Mesendoderm (in vitro differentiated cells): ENCODE measurements around the gene SNAP47.

Source experiments
- DNase-seq: peaks from one replicate; pipeline ENCODE4 v3.0.0; 2013
- H2AK5ac ChIP-seq: 2 replicates; pipeline ENCODE4 v1.6.1; 2013; ENCODE audit warnings: low read length, inconsistent platforms
- H2BK120ac ChIP-seq: 2 replicates; pipeline ENCODE4 v1.6.1; 2013; ENCODE audit warnings: low read depth, mild to moderate bottlenecking, low read length, moderate library complexity, mixed read lengths
- H2BK15ac ChIP-seq: replicated peaks from 2 replicates; pipeline ENCODE4 v1.6.1; 2013; ENCODE audit warnings: low read depth, mild to moderate bottlenecking, moderate library complexity
- H2BK5ac ChIP-seq: 2 replicates; pipeline ENCODE4 v1.6.1; 2013; ENCODE audit warnings: low read length, inconsistent platforms
- H3K18ac ChIP-seq: 2 replicates; pipeline ENCODE4 v1.6.1; 2013; ENCODE audit warnings: mild to moderate bottlenecking, low read length, mixed read lengths
- H3K23ac ChIP-seq: one replicate; pipeline ENCODE4 v1.6.1; 2013; ENCODE audit warnings: low read length
- H3K27ac ChIP-seq: 2 replicates; pipeline ENCODE4 v1.5.1; 2013; ENCODE audit warnings: low read depth, mild to moderate bottlenecking, inconsistent platforms, low read length, moderate library complexity
- H3K27me3 ChIP-seq: 2 replicates; pipeline ENCODE4 v1.6.1; 2013; ENCODE audit warnings: low read length, control low read depth, mild to moderate bottlenecking, inconsistent platforms; ENCODE audit not compliant: insufficient read depth, poor library complexity
- H3K36me3 ChIP-seq: 2 replicates; pipeline ENCODE4 v1.6.1; 2013; ENCODE audit warnings: low read length, inconsistent platforms; ENCODE audit not compliant: control insufficient read depth, insufficient read depth
- H3K4ac ChIP-seq: one replicate; pipeline ENCODE4 v1.6.1; 2013; ENCODE audit warnings: low read depth, mild to moderate bottlenecking, low read length, moderate library complexity
- H3K4me1 ChIP-seq: 2 replicates; pipeline ENCODE4 v1.6.1; 2013; ENCODE audit warnings: low read depth, low read length, inconsistent platforms; ENCODE audit not compliant: control insufficient read depth
- H3K4me2 ChIP-seq: 2 replicates; pipeline ENCODE4 v1.6.1; 2013; ENCODE audit warnings: low read length
- H3K4me3 ChIP-seq: 2 replicates; pipeline ENCODE4 v1.5.1; 2013; ENCODE audit warnings: mild to moderate bottlenecking, low read length
- H3K56ac ChIP-seq: one replicate; pipeline ENCODE4 v1.6.1; 2013; ENCODE audit warnings: low read length
- H3K79me1 ChIP-seq: 2 replicates; pipeline ENCODE4 v1.6.1; 2013; ENCODE audit warnings: low read length, inconsistent platforms
- H3K79me2 ChIP-seq: 2 replicates; pipeline ENCODE4 v1.6.1; 2013; ENCODE audit warnings: mild to moderate bottlenecking, low read length; ENCODE audit not compliant: control insufficient read depth, insufficient read depth
- H3K9ac ChIP-seq: 2 replicates; pipeline ENCODE4 v1.6.1; 2013; ENCODE audit warnings: low read length, inconsistent platforms
- H4K5ac ChIP-seq: one replicate; pipeline ENCODE4 v1.6.1; 2013; ENCODE audit warnings: low read length
- H4K8ac ChIP-seq: one replicate; pipeline ENCODE4 v1.6.1; 2013; ENCODE audit warnings: low read depth, mild to moderate bottlenecking, control low read depth, low read length, moderate library complexity
- WGBS: extraction: QIAGEN DNeasy Blood & Tissue Kit; methylation state at CpG from one replicate; pipeline ENCODE4 v1.1.7; 2013; ENCODE audit warnings: low lambda C conversion rate, missing lambda C conversion rate; ENCODE audit not compliant: insufficient coverage; ENCODE audit errors: extremely low coverage; 5-methylcytosine and 5-hydroxymethylcytosine counted together

The SNAP47 gene

DNA sequence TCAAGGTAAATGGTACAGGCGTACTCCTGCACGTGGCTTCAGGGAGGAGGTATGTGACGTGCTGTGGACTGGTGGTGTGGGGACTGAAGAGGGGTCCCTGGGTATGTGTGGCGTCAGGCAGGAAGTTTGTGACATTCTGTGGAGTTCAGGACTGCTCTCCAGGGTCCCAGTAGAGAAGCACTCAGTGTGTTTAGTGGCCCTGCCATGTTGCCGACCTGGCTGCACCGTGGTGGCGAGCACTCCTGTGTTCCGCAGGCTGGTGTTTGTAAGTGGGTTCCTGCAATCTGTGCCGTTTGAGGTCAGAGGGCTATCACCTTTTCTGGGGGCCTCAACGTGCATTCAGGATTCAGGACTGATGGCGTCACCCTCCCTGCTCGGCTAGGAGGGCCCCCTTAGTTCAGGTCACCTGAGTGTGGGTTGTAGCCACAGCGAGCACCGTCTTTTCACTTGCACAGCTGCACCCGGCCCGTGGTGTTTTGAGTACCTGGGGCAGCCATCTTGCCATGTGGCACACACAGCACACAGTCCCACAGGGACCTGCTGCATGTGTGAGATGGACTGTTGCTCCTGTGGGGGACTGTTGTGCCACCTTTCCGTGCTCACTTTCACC, 26.5 kb downstream of the SNAP47 start:
- H3K27ac ChIP-seq, result no peak overlapping the region
- no peak overlapping the region for H3K4ac ChIP-seq
- H4K8ac ChIP-seq, result no peak overlapping the region
- H3K56ac ChIP-seq, result no peak overlapping the region
- no peak overlapping the region for H3K9ac ChIP-seq
- H3K4me1 ChIP-seq, result no peaks in the 10 kb centered on the region
- H2BK5ac ChIP-seq, result no peak overlapping the region
- H2BK120ac ChIP-seq, result no peak overlapping the region
- H3K4me3 ChIP-seq, result no peak overlapping the region
- H3K4me2 ChIP-seq, result no peak overlapping the region
- H3K79me1 ChIP-seq, result peaks cover 6% of the 10 kb centered on the region
- no peak overlapping the region for H2BK15ac ChIP-seq
- no peaks in the 10 kb centered on the region for H3K79me2 ChIP-seq
- no peak overlapping the region for H2AK5ac ChIP-seq
- H4K5ac ChIP-seq, result no peak overlapping the region
- no peak for DNase-seq
- H3K36me3 ChIP-seq, result peaks cover 10% of the 10 kb centered on the region
- H3K27me3 ChIP-seq, result no peaks in the 10 kb centered on the region
- H3K18ac ChIP-seq, result no peak overlapping the region
- H3K23ac ChIP-seq, result no peak overlapping the region
- WGBS, result no CpG with 5 or more reads among the region's 17 CpGs

GRCh38 chr1:227762231-227762911, 27.1 kb downstream of the SNAP47 start:
- Histone ChIP-seq H3K18ac (no peak overlapping the region), H2AK5ac (no peak overlapping the region), H3K27ac (no peak overlapping the region), H3K4ac (no peak overlapping the region), H4K8ac (no peak overlapping the region), H3K27me3 (no peaks in the 10 kb centered on the region), H3K36me3 (peaks cover 13% of the 10 kb centered on the region), H3K4me2 (no peak overlapping the region), H3K9ac (no peak overlapping the region), H2BK5ac (no peak overlapping the region), H3K79me1 (peaks cover 6% of the 10 kb centered on the region), H2BK15ac (no peak overlapping the region), H4K5ac (no peak overlapping the region), H3K4me3 (no peak overlapping the region), H2BK120ac (no peak overlapping the region), H3K79me2 (no peaks in the 10 kb centered on the region), H3K56ac (no peak overlapping the region), H3K4me1 (no peaks in the 10 kb centered on the region), H3K23ac (no peak overlapping the region)
- DNase-seq, result peak; percentile 87
- no CpG with 5 or more reads among the region's 22 CpGs for WGBS

- Histone ChIP-seq H3K27ac (peak overlapping the region; percentile 64), H3K56ac (no peak overlapping the region), H3K18ac (no peak overlapping the region), H3K9ac (no peak overlapping the region), H2BK120ac (no peak overlapping the region), H3K4me2 (no peak overlapping the region), H3K79me1 (peaks cover 8% of the 10 kb centered on the region), H4K8ac (no peak overlapping the region), H3K27me3 (no peaks in the 10 kb centered on the region), H3K4ac (no peak overlapping the region), H2BK15ac (no peak overlapping the region), H2BK5ac (no peak overlapping the region), H4K5ac (no peak overlapping the region), H3K23ac (no peak overlapping the region), H3K36me3 (peaks cover 17% of the 10 kb centered on the region), H2AK5ac (no peak overlapping the region), H3K79me2 (no peaks in the 10 kb centered on the region), H3K4me1 (no peaks in the 10 kb centered on the region), H3K4me3 (no peak overlapping the region)
- no CpG with 5 or more reads among the region's 16 CpGs for WGBS
- DNase-seq, result no peak
Measured at GRCh38 chr1:227763246-227764018, 28.2 kb downstream of the SNAP47 start.

- peaks cover 8% of the 10 kb centered on the region for H3K79me1 ChIP-seq
Measured at GRCh38 chr1:227764019-227764391, 28.8 kb downstream of the SNAP47 start.

GRCh38 chr1:227765261-227766014, 30.2 kb downstream of the SNAP47 start:
- Histone ChIP-seq H3K79me2 (no peaks in the 10 kb centered on the region), H3K79me1 (peaks cover 8% of the 10 kb centered on the region), H3K4ac (no peak overlapping the region), H2BK15ac (no peak overlapping the region), H3K56ac (no peak overlapping the region), H3K4me2 (no peak overlapping the region), H4K8ac (no peak overlapping the region), H3K4me3 (no peak overlapping the region), H3K36me3 (peaks cover 7% of the 10 kb centered on the region), H2AK5ac (no peak overlapping the region), H2BK5ac (no peak overlapping the region), H3K23ac (no peak overlapping the region), H3K9ac (no peak overlapping the region), H2BK120ac (no peak overlapping the region), H3K18ac (no peak overlapping the region), H3K27me3 (no peaks in the 10 kb centered on the region), H3K4me1 (no peaks in the 10 kb centered on the region), H3K27ac (no peak overlapping the region), H4K5ac (no peak overlapping the region)
- no CpG with 5 or more reads among the region's 8 CpGs for WGBS
- no peak for DNase-seq

More at GRCh38 chr1:227764019-227764391, 28.8 kb downstream of the SNAP47 start:
- Histone ChIP-seq H3K4me1 (no peaks in the 10 kb centered on the region), H3K23ac (no peak overlapping the region), H4K8ac (no peak overlapping the region), H2BK120ac (no peak overlapping the region), H4K5ac (no peak overlapping the region), H3K4me2 (no peak overlapping the region), H2BK5ac (no peak overlapping the region), H3K18ac (no peak overlapping the region), H3K4ac (no peak overlapping the region), H2AK5ac (no peak overlapping the region), H3K79me2 (no peaks in the 10 kb centered on the region), H2BK15ac (no peak overlapping the region), H3K27ac (peak overlapping the region; percentile 19), H3K27me3 (no peaks in the 10 kb centered on the region), H3K36me3 (peaks cover 17% of the 10 kb centered on the region), H3K4me3 (no peak overlapping the region), H3K9ac (no peak overlapping the region), H3K56ac (no peak overlapping the region)
- DNase-seq, result peak; percentile 67
- no CpG with 5 or more reads among the region's 7 CpGs for WGBS
